Measurements from ENCODE around the gene CERS6.

GRCh38 chr2:168443818-168444217 is 12.3 kb upstream of the CERS6 start:
- no peak for TF ChIP-seq CTCF (IDR thresholded peaks at IDR 0.05; ENCODE audit: low read depth, low read length)
- no peak for TF ChIP-seq POLR2A (IDR thresholded peaks at IDR 0.05; ENCODE audit: extremely low read depth, insufficient read length)
- TF ChIP-seq MAX (IDR thresholded peaks at IDR 0.05; ENCODE audit: low read depth, low read length) = no peak
